ENCODE results near the gene VPS8. TPM values are rescaled to one million over a fixed set of nuclear protein-coding genes. Genes with fewer than 3 reads are reported as not detected.

Gene VPS8
- total RNA-seq, 2 experiments from 2014 or later, result 30.2 to 33.3 TPM

DNA sequence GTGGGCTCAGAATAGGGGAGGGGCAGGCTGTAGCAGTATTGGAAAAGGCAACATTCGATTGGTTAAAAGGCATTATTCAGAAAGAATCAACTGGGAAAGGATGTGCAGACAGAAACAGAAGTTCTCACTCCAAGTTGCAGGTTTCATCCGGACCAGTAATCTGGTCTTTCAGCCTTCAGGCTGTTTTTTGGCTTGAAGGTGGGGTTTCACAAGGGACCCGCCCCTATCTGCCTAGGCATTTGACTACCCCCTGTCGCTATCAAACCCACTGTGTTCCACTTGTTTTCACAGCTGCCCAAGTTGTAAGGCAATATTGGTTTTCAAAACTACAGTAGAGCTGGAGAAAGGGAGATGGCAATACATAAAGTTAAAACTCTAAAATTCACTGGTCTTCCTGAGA, 96.9 kb downstream of the VPS8 start:
- ChIA-PET CTCF (no interaction called here), POLR2A (no interaction called here)
- Mint-ChIP-seq H3K36me3 (ENCODE audit: low read depth) (peaks cover 19% of the 10 kb centered on the region), H3K4me1 (ENCODE audit: low read depth) (no peaks in the 10 kb centered on the region), H3K27me3 (no peaks in the 10 kb centered on the region), H3K4me3 (no peak overlapping the region), H3K27ac (no peak overlapping the region), H3K9me3 (peaks cover 3% of the 10 kb centered on the region)
- TF ChIP-seq, protein P1, sequence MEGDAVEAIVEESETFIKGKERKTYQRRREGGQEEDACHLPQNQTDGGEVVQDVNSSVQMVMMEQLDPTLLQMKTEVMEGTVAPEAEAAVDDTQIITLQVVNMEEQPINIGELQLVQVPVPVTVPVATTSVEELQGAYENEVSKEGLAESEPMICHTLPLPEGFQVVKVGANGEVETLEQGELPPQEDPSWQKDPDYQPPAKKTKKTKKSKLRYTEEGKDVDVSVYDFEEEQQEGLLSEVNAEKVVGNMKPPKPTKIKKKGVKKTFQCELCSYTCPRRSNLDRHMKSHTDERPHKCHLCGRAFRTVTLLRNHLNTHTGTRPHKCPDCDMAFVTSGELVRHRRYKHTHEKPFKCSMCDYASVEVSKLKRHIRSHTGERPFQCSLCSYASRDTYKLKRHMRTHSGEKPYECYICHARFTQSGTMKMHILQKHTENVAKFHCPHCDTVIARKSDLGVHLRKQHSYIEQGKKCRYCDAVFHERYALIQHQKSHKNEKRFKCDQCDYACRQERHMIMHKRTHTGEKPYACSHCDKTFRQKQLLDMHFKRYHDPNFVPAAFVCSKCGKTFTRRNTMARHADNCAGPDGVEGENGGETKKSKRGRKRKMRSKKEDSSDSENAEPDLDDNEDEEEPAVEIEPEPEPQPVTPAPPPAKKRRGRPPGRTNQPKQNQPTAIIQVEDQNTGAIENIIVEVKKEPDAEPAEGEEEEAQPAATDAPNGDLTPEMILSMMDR (IDR thresholded peaks at IDR 0.05), result no peak
- DNase-seq, result no peak
- ATAC-seq, result no peak
- intact Hi-C loops (cut with micrococcal nuclease), result no loop called here

DNA sequence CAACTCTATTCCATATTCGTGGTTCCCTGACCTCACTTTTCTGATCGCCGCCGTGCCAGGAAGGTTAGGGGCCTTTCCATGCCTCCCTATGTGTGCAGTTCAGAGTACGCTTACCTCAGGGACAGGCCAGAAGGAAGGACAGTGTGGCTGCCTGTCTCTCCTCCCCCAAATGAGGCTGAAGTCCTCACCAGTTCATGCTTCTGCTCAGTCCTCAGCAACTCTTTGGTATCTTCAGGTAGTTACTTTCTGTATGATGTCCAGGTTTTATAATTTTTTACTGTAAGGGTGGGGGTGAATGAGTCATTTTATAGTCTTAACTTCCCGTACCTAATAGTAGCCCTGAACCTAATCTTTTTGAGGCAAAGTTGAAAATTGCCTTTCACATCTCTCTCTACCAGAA, 98.7 kb downstream of the VPS8 start:
- TF ChIP-seq, protein P1 (IDR thresholded peaks at IDR 0.05), result no peak
- ATAC-seq (no peak), DNase-seq (no peak)
- Mint-ChIP-seq H3K27ac (no peak overlapping the region), H3K4me1 (ENCODE audit: low read depth) (no peaks in the 10 kb centered on the region), H3K9me3 (no peaks in the 10 kb centered on the region), H3K27me3 (no peaks in the 10 kb centered on the region), H3K36me3 (ENCODE audit: low read depth) (peaks cover 11% of the 10 kb centered on the region), H3K4me3 (no peak overlapping the region)
- POLR2A ChIA-PET, result no interaction called here
- intact Hi-C loops (cut with micrococcal nuclease), result no loop called here
- CTCF ChIA-PET, result no interaction called here

DNA sequence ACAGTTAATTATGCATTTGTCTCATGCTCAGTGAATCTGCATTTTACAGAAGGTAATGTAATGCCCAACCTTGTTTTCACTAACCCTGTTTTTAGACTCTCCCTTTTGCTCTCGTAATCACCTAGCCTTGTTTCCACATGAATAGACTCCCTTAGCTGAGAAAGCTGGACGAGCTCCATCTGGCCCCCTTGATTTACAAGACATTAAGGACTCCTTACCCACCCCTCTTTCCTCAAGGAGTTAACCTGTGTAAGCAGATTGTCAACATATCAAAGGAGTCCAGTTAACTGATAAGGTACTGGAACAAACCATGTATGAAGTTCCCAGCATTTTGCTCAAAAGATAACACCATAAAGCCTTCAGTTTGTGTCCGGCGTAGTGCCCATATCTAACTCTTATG, 99.6 kb downstream of the VPS8 start:
- intact Hi-C loops (cut with micrococcal nuclease), result no loop called here
- Mint-ChIP-seq H3K27ac (no peak overlapping the region), H3K4me3 (no peak overlapping the region), H3K4me1 (ENCODE audit: low read depth) (no peaks in the 10 kb centered on the region), H3K36me3 (ENCODE audit: low read depth) (peaks cover 11% of the 10 kb centered on the region), H3K9me3 (no peaks in the 10 kb centered on the region), H3K27me3 (no peaks in the 10 kb centered on the region)
- CTCF ChIA-PET, result no interaction called here
- TF ChIP-seq, protein P1 (IDR thresholded peaks at IDR 0.05), result no peak
- DNase-seq (no peak), ATAC-seq (no peak)
- POLR2A ChIA-PET, result no interaction called here

DNA sequence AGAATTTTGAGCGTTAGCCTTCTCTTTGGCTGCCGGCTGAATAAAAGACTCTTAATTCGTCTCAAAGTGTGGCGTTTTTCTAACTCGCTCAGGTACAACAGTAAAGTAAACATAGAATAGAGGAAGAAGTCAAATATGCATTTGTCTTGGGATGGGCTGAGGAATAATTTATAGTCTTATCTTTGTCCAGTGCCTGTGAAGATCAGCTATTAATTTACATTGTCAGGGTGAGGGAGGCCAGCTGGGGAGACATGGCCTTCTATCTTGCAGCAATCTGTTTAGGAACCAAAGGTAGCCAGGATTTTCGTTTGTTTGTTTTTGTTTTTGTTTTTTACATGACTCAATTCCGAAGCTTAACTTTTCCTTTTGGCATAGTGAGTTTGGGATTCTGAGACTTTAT, 100.2 kb downstream of the VPS8 start:
- no peak for DNase-seq
- Mint-ChIP-seq H3K4me1 (ENCODE audit: low read depth) (no peaks in the 10 kb centered on the region), H3K9me3 (no peaks in the 10 kb centered on the region), H3K27me3 (no peaks in the 10 kb centered on the region), H3K36me3 (ENCODE audit: low read depth) (peaks cover 11% of the 10 kb centered on the region), H3K27ac (no peak overlapping the region), H3K4me3 (no peak overlapping the region)
- TF ChIP-seq, protein P1 (IDR thresholded peaks at IDR 0.05), result no peak
- no peak for ATAC-seq
- intact Hi-C loops (cut with micrococcal nuclease), result no loop called here
- ChIA-PET CTCF (interaction anchor here (1.0 kb wide), 1 partner anchor 14 kb away, joined by 3 read pairs; no protein-coding TSS in a partner anchor), POLR2A (interaction anchor here (0.9 kb wide), 1 partner anchor 30 kb away, joined by 3 read pairs; no protein-coding TSS in a partner anchor)

DNA sequence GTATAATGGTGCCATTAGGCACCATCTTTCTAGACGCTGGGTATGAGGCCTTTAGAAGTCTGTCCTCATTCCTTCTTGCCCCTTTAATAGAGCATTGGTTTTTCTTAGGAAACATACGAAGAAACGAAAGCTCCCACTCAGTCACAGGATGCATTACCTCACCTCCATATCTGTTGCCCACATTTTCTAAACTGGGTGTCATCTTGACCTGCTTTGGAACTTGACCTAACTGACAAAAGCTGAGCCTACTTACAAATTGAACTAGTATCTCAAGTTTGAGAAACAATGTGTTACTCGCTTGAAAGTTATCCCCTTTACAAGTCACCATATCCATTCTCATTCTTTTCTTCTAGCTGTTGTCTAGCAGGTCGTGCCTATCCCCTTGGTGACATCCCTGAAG, 102.7 kb downstream of the VPS8 start:
- POLR2A ChIA-PET, result no interaction called here
- no peak overlapping the region for H3K27ac Mint-ChIP-seq
- H3K36me3 Mint-ChIP-seq (ENCODE audit: low read depth), result peaks cover 8% of the 10 kb centered on the region
- no peak for DNase-seq
- no peak for ATAC-seq
- CTCF ChIA-PET, result no interaction called here
- H3K27me3 Mint-ChIP-seq, result no peaks in the 10 kb centered on the region
- no peak overlapping the region for H3K4me3 Mint-ChIP-seq
- no peaks in the 10 kb centered on the region for H3K9me3 Mint-ChIP-seq
- TF ChIP-seq, protein P1 (IDR thresholded peaks at IDR 0.05), result no peak
- no peaks in the 10 kb centered on the region for H3K4me1 Mint-ChIP-seq (ENCODE audit: low read depth)
- intact Hi-C loops (cut with micrococcal nuclease), result no loop called here

Measured in activated CD8-positive, alpha-beta T cell treated with anti-CD3 and anti-CD28 coated beads for 36 hours (primary cell).